ENCODE data around the gene DLGAP4.
"Not testable (repeated sequence)": the region's sequence is repeated elsewhere in the genome, so short reads cannot be mapped to it uniquely, and the experiment has no call there.

The DLGAP4 gene

GRCh38 chr20:36548704-36549627, 242.8 kb downstream of the DLGAP4 start:
- Histone ChIP-seq H3K27ac (ENCODE audit: low read depth, low read length) (no peak overlapping the region), H3K4me3 (ENCODE audit: low read depth, low read length) (no peak overlapping the region), H3K4me1 (ENCODE audit: control insufficient read depth, insufficient read depth, low read length) (peaks cover 4% of the 10 kb centered on the region; the same call in 1 of the 2 replicates), H3K9me3 (ENCODE audit: control insufficient read depth, insufficient read depth, low read length) (no peaks in the 10 kb centered on the region), H3K27me3 (ENCODE audit: control insufficient read depth, insufficient read depth, low read length) (no peaks in the 10 kb centered on the region), H3K36me3 (ENCODE audit: control insufficient read depth, insufficient read depth, low read length) (peaks cover 35% of the 10 kb centered on the region), H3K9ac (ENCODE audit: low read depth, low read length) (no peak overlapping the region)

GRCh38 chr20:36549628-36549941, 243.4 kb downstream of the DLGAP4 start:
- H3K9me3 ChIP-seq (ENCODE audit: control insufficient read depth, insufficient read depth, low read length) = no peaks in the 10 kb centered on the region
- no peak overlapping the region for H3K4me3 ChIP-seq (ENCODE audit: low read depth, low read length)
- peaks cover 35% of the 10 kb centered on the region for H3K36me3 ChIP-seq (ENCODE audit: control insufficient read depth, insufficient read depth, low read length)
- no peaks in the 10 kb centered on the region for H3K4me1 ChIP-seq (ENCODE audit: control insufficient read depth, insufficient read depth, low read length)
- no peaks in the 10 kb centered on the region for H3K27me3 ChIP-seq (ENCODE audit: control insufficient read depth, insufficient read depth, low read length)
- no peak overlapping the region for H3K27ac ChIP-seq (ENCODE audit: low read depth, low read length)
- H3K9ac ChIP-seq (ENCODE audit: low read depth, low read length) = no peak overlapping the region

GRCh38 chr20:36549942-36550789, 244.0 kb downstream of the DLGAP4 start:
- Histone ChIP-seq H3K4me1 (ENCODE audit: control insufficient read depth, insufficient read depth, low read length) (no peaks in the 10 kb centered on the region), H3K9me3 (ENCODE audit: control insufficient read depth, insufficient read depth, low read length) (no peaks in the 10 kb centered on the region), H3K4me3 (ENCODE audit: low read depth, low read length) (no peak overlapping the region), H3K36me3 (ENCODE audit: control insufficient read depth, insufficient read depth, low read length) (peaks cover 31% of the 10 kb centered on the region), H3K9ac (ENCODE audit: low read depth, low read length) (no peak overlapping the region), H3K27ac (ENCODE audit: low read depth, low read length) (no peak overlapping the region), H3K27me3 (ENCODE audit: control insufficient read depth, insufficient read depth, low read length) (no peaks in the 10 kb centered on the region)

GRCh38 chr20:36550790-36551299, 244.7 kb downstream of the DLGAP4 start:
- Histone ChIP-seq H3K27ac (ENCODE audit: low read depth, low read length) (no peak overlapping the region), H3K9me3 (ENCODE audit: control insufficient read depth, insufficient read depth, low read length) (no peaks in the 10 kb centered on the region), H3K36me3 (ENCODE audit: control insufficient read depth, insufficient read depth, low read length) (peaks cover 30% of the 10 kb centered on the region), H3K4me3 (ENCODE audit: low read depth, low read length) (no peak overlapping the region), H3K9ac (ENCODE audit: low read depth, low read length) (no peak overlapping the region), H3K27me3 (ENCODE audit: control insufficient read depth, insufficient read depth, low read length) (no peaks in the 10 kb centered on the region), H3K4me1 (ENCODE audit: control insufficient read depth, insufficient read depth, low read length) (no peaks in the 10 kb centered on the region)

GRCh38 chr20:36555248-36555647, 249.1 kb downstream of the DLGAP4 start:
- Histone ChIP-seq H3K27me3 (ENCODE audit: control insufficient read depth, insufficient read depth, low read length) (no peaks in the 10 kb centered on the region), H3K4me3 (ENCODE audit: low read depth, low read length) (no peak overlapping the region), H3K9me3 (ENCODE audit: control insufficient read depth, insufficient read depth, low read length) (no peaks in the 10 kb centered on the region), H3K9ac (ENCODE audit: low read depth, low read length) (no peak overlapping the region), H3K4me1 (ENCODE audit: control insufficient read depth, insufficient read depth, low read length) (peaks cover 3% of the 10 kb centered on the region; the same call in 1 of the 2 replicates), H3K27ac (ENCODE audit: low read depth, low read length) (no peak overlapping the region), H3K36me3 (ENCODE audit: control insufficient read depth, insufficient read depth, low read length) (no peaks in the 10 kb centered on the region)

- Histone ChIP-seq H3K9me3 (ENCODE audit: control insufficient read depth, insufficient read depth, low read length) (no peaks in the 10 kb centered on the region), H3K9ac (ENCODE audit: low read depth, low read length) (no peak overlapping the region), H3K4me3 (ENCODE audit: low read depth, low read length) (no peak overlapping the region), H3K27ac (ENCODE audit: low read depth, low read length) (peak overlapping the region; percentile 43), H3K27me3 (ENCODE audit: control insufficient read depth, insufficient read depth, low read length) (no peaks in the 10 kb centered on the region), H3K36me3 (ENCODE audit: control insufficient read depth, insufficient read depth, low read length) (no peaks in the 10 kb centered on the region), H3K4me1 (ENCODE audit: control insufficient read depth, insufficient read depth, low read length) (peaks cover 18% of the 10 kb centered on the region)
These were observed 256.6 kb downstream of the DLGAP4 start for GRCh38 chr20:36562724-36563123.

GRCh38 chr20:36563374-36563773, 257.2 kb downstream of the DLGAP4 start:
- no peaks in the 10 kb centered on the region for H3K36me3 ChIP-seq (ENCODE audit: control insufficient read depth, insufficient read depth, low read length)
- H3K4me3 ChIP-seq (ENCODE audit: low read depth, low read length) = no peak overlapping the region
- no peaks in the 10 kb centered on the region for H3K27me3 ChIP-seq (ENCODE audit: control insufficient read depth, insufficient read depth, low read length)
- H3K27ac ChIP-seq (ENCODE audit: low read depth, low read length) = peak overlapping the region; percentile 43
- H3K9ac ChIP-seq (ENCODE audit: low read depth, low read length) = no peak overlapping the region
- no peaks in the 10 kb centered on the region for H3K9me3 ChIP-seq (ENCODE audit: control insufficient read depth, insufficient read depth, low read length)
- peaks cover 18% of the 10 kb centered on the region for H3K4me1 ChIP-seq (ENCODE audit: control insufficient read depth, insufficient read depth, low read length)

- not testable (repeated sequence) for H3K36me3 ChIP-seq (ENCODE audit: control insufficient read depth, insufficient read depth, low read length); H3K27ac ChIP-seq (ENCODE audit: low read depth, low read length); H3K9ac ChIP-seq (ENCODE audit: low read depth, low read length)
These were observed 258.1 kb downstream of the DLGAP4 start for GRCh38 chr20:36564078-36564725.

GRCh38 chr20:36564726-36565121, 258.6 kb downstream of the DLGAP4 start:
- not testable (repeated sequence) for H3K27ac ChIP-seq (ENCODE audit: low read depth, low read length); H3K27me3 ChIP-seq (ENCODE audit: control insufficient read depth, insufficient read depth, low read length); H3K4me3 ChIP-seq (ENCODE audit: low read depth, low read length); H3K9ac ChIP-seq (ENCODE audit: low read depth, low read length); H3K9me3 ChIP-seq (ENCODE audit: control insufficient read depth, insufficient read depth, low read length); H3K36me3 ChIP-seq (ENCODE audit: control insufficient read depth, insufficient read depth, low read length)
- H3K4me1 ChIP-seq (ENCODE audit: control insufficient read depth, insufficient read depth, low read length) = peaks cover 22% of the 10 kb centered on the region

More at GRCh38 chr20:36564078-36564725, 258.1 kb downstream of the DLGAP4 start:
- H3K4me1 ChIP-seq (ENCODE audit: control insufficient read depth, insufficient read depth, low read length) = peaks cover 18% of the 10 kb centered on the region
- not testable (repeated sequence) for H3K9me3 ChIP-seq (ENCODE audit: control insufficient read depth, insufficient read depth, low read length); H3K4me3 ChIP-seq (ENCODE audit: low read depth, low read length); H3K27me3 ChIP-seq (ENCODE audit: control insufficient read depth, insufficient read depth, low read length)

- Histone ChIP-seq H3K9ac (ENCODE audit: low read depth, low read length) (no peak overlapping the region), H3K27me3 (ENCODE audit: control insufficient read depth, insufficient read depth, low read length) (no peaks in the 10 kb centered on the region), H3K9me3 (ENCODE audit: control insufficient read depth, insufficient read depth, low read length) (no peaks in the 10 kb centered on the region), H3K4me3 (ENCODE audit: low read depth, low read length) (no peak overlapping the region), H3K36me3 (ENCODE audit: control insufficient read depth, insufficient read depth, low read length) (no peaks in the 10 kb centered on the region), H3K4me1 (ENCODE audit: control insufficient read depth, insufficient read depth, low read length) (peaks cover 23% of the 10 kb centered on the region), H3K27ac (ENCODE audit: low read depth, low read length) (no peak overlapping the region)
These were observed 259.4 kb downstream of the DLGAP4 start for GRCh38 chr20:36565520-36565919.

All from HUES48 (cell line).